BLaER1 treated with 17β-estradiol and CSF1 and Interleukin-3, amounts not matched to agents 10 nM and 100 nM (cell line): ENCODE results near the gene ITGA3.

Experiments used
- H3K27ac ChIP-seq, 11 experiments: shearing (Covaris generic); formaldehyde crosslinking; 2 replicates each; pipeline ENCODE4 v1.8.1; 2022
- H3K27me3 ChIP-seq, 11 experiments: shearing (Covaris generic); formaldehyde crosslinking; 2 replicates each; pipeline ENCODE4 v1.8.1; 2022
- H3K36me3 ChIP-seq, 11 experiments: shearing (Covaris generic); formaldehyde crosslinking; 2 replicates each; pipeline ENCODE4 v1.8.1; 2022
- H3K4me1 ChIP-seq, 10 experiments: shearing (Covaris generic); formaldehyde crosslinking; 2 replicates each; pipeline ENCODE4 v1.8.1; 2022
- H3K4me2 ChIP-seq, 11 experiments: shearing (Covaris generic); formaldehyde crosslinking; 2 replicates each; pipeline ENCODE4 v1.8.1; 2022
- H3K4me3 ChIP-seq, 10 experiments: shearing (Covaris generic); formaldehyde crosslinking; 2 replicates each; pipeline ENCODE4 v1.8.1; 2022
- H3K9ac ChIP-seq, 11 experiments: shearing (Covaris generic); formaldehyde crosslinking; 2 replicates each; pipeline ENCODE4 v1.8.1; 2022
- H3K9me3 ChIP-seq, 11 experiments: shearing (Covaris generic); formaldehyde crosslinking; replicated peaks in 1 of 11; 2 replicates each; pipeline ENCODE4 v1.8.1; 2022
- H4K20me1 ChIP-seq, 11 experiments: shearing (Covaris generic); formaldehyde crosslinking; 2 replicates each; pipeline ENCODE4 v1.8.1; 2022
- Cebpa-rat ChIP-seq, 11 experiments: shearing (Covaris generic); IDR thresholded peaks; 2 replicates each; pipeline ENCODE4 v1.8.1; 2022

ITGA3 gene

GRCh38 chr17:50120475-50121253 lies 64.8 kb downstream of the ITGA3 start:
- Histone ChIP-seq H3K9ac (no peak overlapping the region), H3K36me3 (no peaks in the 10 kb centered on the region), H3K27ac (no peak overlapping the region), H3K9me3 (no peaks in the 10 kb centered on the region), H3K4me1 (peaks cover 7 to 10% (median 10%) of the 10 kb centered on the region in 10 experiments; a peak in 19 of 20 replicates), H3K4me3 (no peak overlapping the region), H4K20me1 (peaks cover 0 to 19% (median 0%) of the 10 kb centered on the region in 11 experiments; a peak in 4 of 22 replicates), H3K4me2 (no peak overlapping the region), H3K27me3 (peaks cover 32 to 69% (median 42%) of the 10 kb centered on the region in 11 experiments)
- no peak for TF ChIP-seq Cebpa-rat (IDR thresholded peaks at IDR 0.05)

- H3K4me2 ChIP-seq, result no peak overlapping the region
- no peak overlapping the region for H3K27ac ChIP-seq
- no peaks in the 10 kb centered on the region for H3K36me3 ChIP-seq
- no peak overlapping the region for H3K9ac ChIP-seq
- H3K27me3 ChIP-seq, result peaks cover 20 to 54% (median 28%) of the 10 kb centered on the region in 11 experiments; a peak in 21 of 22 replicates
- H3K9me3 ChIP-seq, result no peaks in the 10 kb centered on the region
- TF ChIP-seq Cebpa-rat (IDR thresholded peaks at IDR 0.05), result no peak
- peaks cover 0 to 16% (median 0%) of the 10 kb centered on the region in 11 experiments; a peak in 2 of 22 replicates for H4K20me1 ChIP-seq
- H3K4me1 ChIP-seq, result peaks cover 9 to 10% (median 9%) of the 10 kb centered on the region in 10 experiments
- H3K4me3 ChIP-seq, result no peak overlapping the region
These were observed 67.0 kb downstream of the ITGA3 start for GRCh38 chr17:50122945-50123344.

GRCh38 chr17:50123649-50124349 lies 67.9 kb downstream of the ITGA3 start:
- Histone ChIP-seq H3K27me3 (peaks cover 17 to 54% (median 28%) of the 10 kb centered on the region in 11 experiments), H3K9ac (no peak overlapping the region), H3K4me1 (peaks cover 16 to 19% (median 17%) of the 10 kb centered on the region in 10 experiments), H3K27ac (no peak overlapping the region), H3K4me2 (no peak overlapping the region), H3K9me3 (0 out of 22 replicates have a peak, but pooled peaks cover 0 to 4% (median 0%) of the 10 kb centered on the region in 11 experiments), H3K36me3 (no peaks in the 10 kb centered on the region), H3K4me3 (no peak overlapping the region), H4K20me1 (peaks cover 0 to 20% (median 0%) of the 10 kb centered on the region in 11 experiments; a peak in 4 of 22 replicates)
- TF ChIP-seq Cebpa-rat (IDR thresholded peaks at IDR 0.05), result no peak

GRCh38 chr17:50125420-50125997 lies 69.6 kb downstream of the ITGA3 start:
- H3K9me3 ChIP-seq, result 0 out of 22 replicates have a peak, but pooled peaks cover 0 to 4% (median 0%) of the 10 kb centered on the region in 11 experiments
- H4K20me1 ChIP-seq, result peaks cover 0 to 15% (median under 1%) of the 10 kb centered on the region in 11 experiments; a peak in 6 of 22 replicates
- no peak overlapping the region for H3K4me3 ChIP-seq
- H3K27ac ChIP-seq, result no peak overlapping the region
- H3K9ac ChIP-seq, result no peak overlapping the region
- peaks cover 24 to 54% (median 35%) of the 10 kb centered on the region in 11 experiments for H3K27me3 ChIP-seq
- no peak for TF ChIP-seq Cebpa-rat (IDR thresholded peaks at IDR 0.05)
- no peak overlapping the region for H3K4me2 ChIP-seq
- no peaks in the 10 kb centered on the region for H3K36me3 ChIP-seq
- H3K4me1 ChIP-seq, result peaks cover 19 to 30% (median 25%) of the 10 kb centered on the region in 10 experiments

GRCh38 chr17:50127697-50128361 lies 71.9 kb downstream of the ITGA3 start:
- peak overlapping the region in 1 of 10 experiments; percentile 36; a peak in 1 of 20 replicates for H3K4me3 ChIP-seq
- H3K27me3 ChIP-seq, result peaks cover 23 to 68% (median 58%) of the 10 kb centered on the region in 11 experiments
- H4K20me1 ChIP-seq, result peaks cover 21 to 37% (median 23%) of the 10 kb centered on the region in 11 experiments; a peak in 21 of 22 replicates
- TF ChIP-seq Cebpa-rat (IDR thresholded peaks at IDR 0.05), result no peak
- 0 out of 22 replicates have a peak, but pooled peaks cover 0 to 4% (median 0%) of the 10 kb centered on the region in 11 experiments for H3K9me3 ChIP-seq
- no peak overlapping the region for H3K9ac ChIP-seq
- H3K36me3 ChIP-seq, result peaks cover 1 to 12% (median 5%) of the 10 kb centered on the region in 11 experiments; a peak in 19 of 22 replicates
- H3K4me2 ChIP-seq, result peak overlapping the region; percentile 44 to 98 (median 74)
- H3K27ac ChIP-seq, result no peak overlapping the region
- H3K4me1 ChIP-seq, result peaks cover 19 to 36% (median 29%) of the 10 kb centered on the region in 10 experiments

GRCh38 chr17:50128441-50129352 lies 72.8 kb downstream of the ITGA3 start:
- Histone ChIP-seq H3K4me2 (peak overlapping the region; percentile 36 to 99 (median 69)), H3K36me3 (peaks cover 8 to 21% (median 12%) of the 10 kb centered on the region in 11 experiments; a peak in 21 of 22 replicates), H3K4me1 (peaks cover 19 to 38% (median 29%) of the 10 kb centered on the region in 10 experiments), H3K9ac (no peak overlapping the region), H4K20me1 (peaks cover 30 to 45% (median 32%) of the 10 kb centered on the region in 11 experiments; a peak in 21 of 22 replicates), H3K27me3 (peaks cover 23 to 68% (median 60%) of the 10 kb centered on the region in 11 experiments), H3K9me3 (0 out of 22 replicates have a peak, but pooled peaks cover 0 to 4% (median 0%) of the 10 kb centered on the region in 11 experiments), H3K4me3 (peak overlapping the region in 6 of 10 experiments; percentile 20 to 56 (median 31); a peak in 7 of 20 replicates), H3K27ac (no peak overlapping the region)
- TF ChIP-seq Cebpa-rat (IDR thresholded peaks at IDR 0.05), result no peak

GRCh38 chr17:50129353-50129727 lies 73.4 kb downstream of the ITGA3 start:
- Histone ChIP-seq H3K27ac (no peak overlapping the region), H3K27me3 (peaks cover 23 to 66% (median 60%) of the 10 kb centered on the region in 11 experiments), H3K36me3 (peaks cover 13 to 27% (median 17%) of the 10 kb centered on the region in 11 experiments), H3K4me1 (peaks cover 19 to 38% (median 29%) of the 10 kb centered on the region in 10 experiments), H3K4me3 (peak overlapping the region in 9 of 10 experiments; percentile 33 to 71 (median 61); a peak in 14 of 20 replicates), H3K9ac (0 out of 22 replicates have a peak overlapping the region, but pooled peaks of 1 of the 11 experiments have one; percentile 33), H3K9me3 (0 out of 22 replicates have a peak, but pooled peaks cover 0 to 4% (median 0%) of the 10 kb centered on the region in 11 experiments), H4K20me1 (peaks cover 35 to 52% (median 38%) of the 10 kb centered on the region in 11 experiments), H3K4me2 (peak overlapping the region; percentile 51 to 99 (median 93); a peak in 20 of 22 replicates)
- TF ChIP-seq Cebpa-rat (IDR thresholded peaks at IDR 0.05), result no peak
